Measurements from ENCODE around the gene SPATA13. TPM values are rescaled to one million over a fixed set of nuclear protein-coding genes. Genes with fewer than 3 reads are reported as not detected.

The SPATA13 gene
- total RNA-seq, 4 donors from 2014 or later, result 8.1 to 17.0 (median 10.7) TPM

DNA sequence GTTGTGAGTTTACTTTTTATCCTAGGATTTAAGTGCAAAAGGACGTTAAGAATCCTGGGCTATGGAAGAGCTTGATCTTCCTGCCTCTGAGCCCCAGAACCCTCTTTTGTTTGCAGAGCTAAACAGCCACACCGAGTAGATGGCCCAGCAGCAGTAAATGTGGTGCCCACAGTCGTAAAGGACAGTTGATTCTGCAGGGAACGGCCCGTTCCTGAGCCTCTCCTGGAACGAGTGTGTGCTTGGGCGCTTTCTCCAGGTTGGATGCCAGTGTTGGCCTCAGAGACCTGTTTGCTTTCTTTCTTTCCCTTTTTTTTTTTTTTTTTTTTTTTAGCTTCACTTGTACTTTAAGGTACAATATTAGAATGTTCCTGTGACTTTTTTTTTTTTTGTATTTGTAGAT lies 41.7 kb downstream of the SPATA13 start:
- TF ChIP-seq, protein P1, sequence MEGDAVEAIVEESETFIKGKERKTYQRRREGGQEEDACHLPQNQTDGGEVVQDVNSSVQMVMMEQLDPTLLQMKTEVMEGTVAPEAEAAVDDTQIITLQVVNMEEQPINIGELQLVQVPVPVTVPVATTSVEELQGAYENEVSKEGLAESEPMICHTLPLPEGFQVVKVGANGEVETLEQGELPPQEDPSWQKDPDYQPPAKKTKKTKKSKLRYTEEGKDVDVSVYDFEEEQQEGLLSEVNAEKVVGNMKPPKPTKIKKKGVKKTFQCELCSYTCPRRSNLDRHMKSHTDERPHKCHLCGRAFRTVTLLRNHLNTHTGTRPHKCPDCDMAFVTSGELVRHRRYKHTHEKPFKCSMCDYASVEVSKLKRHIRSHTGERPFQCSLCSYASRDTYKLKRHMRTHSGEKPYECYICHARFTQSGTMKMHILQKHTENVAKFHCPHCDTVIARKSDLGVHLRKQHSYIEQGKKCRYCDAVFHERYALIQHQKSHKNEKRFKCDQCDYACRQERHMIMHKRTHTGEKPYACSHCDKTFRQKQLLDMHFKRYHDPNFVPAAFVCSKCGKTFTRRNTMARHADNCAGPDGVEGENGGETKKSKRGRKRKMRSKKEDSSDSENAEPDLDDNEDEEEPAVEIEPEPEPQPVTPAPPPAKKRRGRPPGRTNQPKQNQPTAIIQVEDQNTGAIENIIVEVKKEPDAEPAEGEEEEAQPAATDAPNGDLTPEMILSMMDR (IDR thresholded peaks at IDR 0.05; ENCODE audit: low read depth), result no peak

DNA sequence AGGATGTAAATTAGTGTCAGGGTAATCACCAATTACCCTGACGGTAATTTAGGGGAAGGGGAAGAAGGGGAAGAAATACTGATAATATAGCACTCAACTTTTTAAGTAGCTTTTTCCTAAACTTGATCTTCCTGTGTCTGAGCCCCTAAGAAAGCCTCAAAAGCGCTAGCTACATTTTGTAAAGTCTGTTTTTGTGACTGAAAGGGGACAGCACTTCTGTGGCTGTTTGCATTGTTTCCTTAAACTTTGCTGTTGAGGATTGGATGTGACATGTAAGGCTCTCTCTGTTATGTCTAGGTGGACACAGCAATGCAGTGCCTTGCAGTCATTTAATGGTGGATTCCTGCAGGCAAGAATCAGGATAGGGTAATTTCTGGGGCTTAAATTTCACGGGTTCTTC lies 42.8 kb downstream of the SPATA13 start:
- TF ChIP-seq, protein P1 (IDR thresholded peaks at IDR 0.05; ENCODE audit: low read depth), result no peak

DNA sequence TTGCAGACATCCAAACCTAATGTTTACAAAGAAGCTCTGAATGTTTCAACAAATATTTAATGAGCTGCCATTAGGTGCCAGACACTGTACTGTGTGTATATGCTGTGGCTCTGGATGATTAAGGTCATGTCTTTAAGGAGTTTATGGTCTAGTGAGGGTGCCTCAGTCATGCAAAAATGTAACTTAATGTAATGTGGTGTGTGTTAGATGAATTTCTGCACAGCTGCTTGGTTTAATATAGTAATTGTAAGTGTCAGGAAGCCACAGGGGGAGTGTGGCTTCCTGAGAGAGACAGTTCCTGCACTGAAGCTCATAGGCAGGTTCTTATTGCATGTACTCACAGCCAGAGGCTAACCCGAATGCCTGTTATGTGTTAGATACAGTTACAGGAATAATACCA lies 43.3 kb downstream of the SPATA13 start:
- TF ChIP-seq, protein P1 (IDR thresholded peaks at IDR 0.05; ENCODE audit: low read depth), result no peak

DNA sequence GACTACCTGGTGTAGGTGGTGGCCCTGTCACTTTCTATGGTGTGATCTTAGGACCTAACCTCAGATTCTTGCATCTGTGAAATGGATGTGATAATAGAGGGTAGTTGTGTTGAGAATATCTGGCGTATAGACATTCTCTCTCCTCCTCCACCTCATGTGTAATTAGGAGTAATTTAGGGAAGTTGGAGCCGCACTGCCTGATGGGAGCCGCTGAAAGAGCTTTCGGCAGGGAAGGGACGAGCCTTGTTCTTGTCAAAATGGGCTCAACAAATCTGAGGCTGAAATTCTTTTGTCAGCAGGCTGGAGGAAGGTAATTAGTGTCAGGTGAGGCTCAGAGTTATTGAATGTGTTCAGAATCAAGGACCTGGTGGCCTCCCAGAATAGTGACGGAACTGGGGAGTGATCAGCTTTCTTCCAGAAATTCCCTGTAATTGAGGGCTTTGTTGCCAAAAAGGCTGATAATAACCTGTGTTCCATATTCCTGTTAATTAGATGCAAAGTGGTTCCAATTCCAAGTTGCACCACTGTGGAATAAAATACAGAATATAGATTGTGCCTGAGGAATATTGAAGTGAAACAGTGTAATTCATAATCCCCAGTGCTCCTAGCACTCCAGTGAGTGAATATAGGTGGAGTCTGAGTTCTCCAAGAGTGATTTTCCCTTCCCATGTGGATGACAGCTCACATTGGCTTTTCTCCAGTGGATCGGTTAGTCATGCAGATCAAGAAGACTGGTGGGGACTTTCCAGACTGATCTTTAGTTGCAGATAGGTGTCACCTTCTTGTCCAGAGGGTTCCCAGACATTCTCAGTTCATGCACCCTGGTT lies 47.5 kb downstream of the SPATA13 start:
- TF ChIP-seq, protein P1 (IDR thresholded peaks at IDR 0.05; ENCODE audit: low read depth), result no peak

DNA sequence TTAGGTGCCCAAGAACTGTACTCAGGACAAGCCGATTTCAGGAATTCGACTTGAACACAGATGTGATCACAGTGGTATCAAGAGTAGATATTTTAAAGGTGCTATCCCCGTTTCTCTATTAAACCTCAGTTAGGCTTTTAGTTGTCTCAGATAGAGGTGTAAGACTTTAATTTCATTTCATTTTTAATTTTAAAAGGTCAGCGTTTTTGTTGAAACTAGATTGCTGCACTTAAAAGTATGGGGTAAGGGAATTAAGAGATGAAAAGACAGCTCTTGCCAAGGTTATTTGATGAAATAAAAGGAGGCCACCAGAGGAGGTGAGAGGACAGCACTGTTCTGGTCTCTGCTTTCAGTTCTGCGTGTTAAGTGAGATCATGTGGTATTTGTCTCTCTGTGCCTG lies 48.6 kb downstream of the SPATA13 start:
- TF ChIP-seq, protein P1 (IDR thresholded peaks at IDR 0.05; ENCODE audit: low read depth), result no peak

DNA sequence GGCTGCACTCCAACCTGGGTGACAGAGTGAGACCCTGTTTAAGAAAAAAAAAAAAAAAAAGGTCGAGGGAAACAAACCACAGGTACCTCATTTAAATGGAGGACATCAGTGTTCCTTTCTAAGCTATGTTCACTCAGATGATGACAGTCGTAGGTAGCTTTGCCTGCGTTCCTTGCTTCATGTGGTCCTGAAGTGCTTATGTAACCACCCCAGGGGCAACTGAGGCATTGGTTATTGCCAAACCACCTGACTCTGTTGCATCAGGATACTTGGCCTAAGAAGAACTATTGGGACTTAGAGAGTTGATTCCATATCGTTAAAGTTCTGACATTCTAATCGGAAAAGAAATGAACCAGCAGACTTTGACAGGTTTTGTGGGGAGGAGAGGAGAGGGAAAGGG lies 51.7 kb downstream of the SPATA13 start:
- TF ChIP-seq, protein P1 (IDR thresholded peaks at IDR 0.05; ENCODE audit: low read depth), result no peak

DNA sequence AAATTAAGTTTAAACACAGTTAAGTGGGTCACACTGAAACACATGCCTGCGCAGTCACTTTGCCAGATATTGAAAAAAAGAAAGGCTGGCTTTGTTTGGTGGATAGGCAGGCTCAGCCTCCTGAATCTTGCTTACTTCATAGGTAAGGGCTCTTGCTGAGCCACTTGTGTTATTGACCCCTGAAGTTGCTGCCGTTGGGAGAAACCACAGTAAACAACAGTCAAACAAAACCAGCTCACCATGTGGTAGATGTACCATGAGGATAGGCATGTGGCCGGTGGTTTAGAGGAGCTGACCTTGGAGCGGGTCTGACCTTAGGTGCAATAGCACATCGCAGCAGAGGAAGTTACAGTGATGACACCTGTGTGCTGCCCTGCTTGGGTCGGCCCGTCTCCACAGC lies 52.2 kb downstream of the SPATA13 start:
- TF ChIP-seq, protein P1 (IDR thresholded peaks at IDR 0.05; ENCODE audit: low read depth), result no peak
